K562 (cell line): ENCODE data around the gene DCST1. TPM values are rescaled to one million over a fixed set of nuclear protein-coding genes. Genes with fewer than 3 reads are reported as not detected.

Experiments
- CHD7 ChIP-seq: fragments of 200-600 bp; sonication (generic); IDR thresholded peaks from one replicate; pipeline ENCODE4 v1.6.1; 2012; ENCODE audit warnings: mild to moderate bottlenecking, low read depth, low read length, inconsistent platforms
- CTBP1 ChIP-seq: fragments of 450-650 bp; IDR thresholded peaks from 2 replicates; pipeline ENCODE4 v1.6.1; 2016; ENCODE audit warnings: borderline replicate concordance
- HOMEZ ChIP-seq: fragments of 250-450 bp; sonication (Bioruptor Pico); IDR thresholded peaks from 2 replicates; pipeline ENCODE4 v1.4.0; 2020; ENCODE audit warnings: mild to moderate bottlenecking, moderate library complexity
- NKRF ChIP-seq: fragments of 450-650 bp; IDR thresholded peaks from 2 replicates; pipeline ENCODE4 v1.6.1; 2016; ENCODE audit warnings: borderline replicate concordance
- OTX1 ChIP-seq: fragments of 450-650 bp; formaldehyde crosslinking; IDR thresholded peaks from 2 replicates; pipeline ENCODE4 v1.4.0; 2022; ENCODE audit warnings: mild to moderate bottlenecking
- POLR2G ChIP-seq: fragments of 200-400 bp; formaldehyde crosslinking; IDR thresholded peaks from 2 replicates; pipeline ENCODE4 v1.6.1; 2017; ENCODE audit warnings: low read depth, mild to moderate bottlenecking, antibody characterized with exemption, low read length, moderate library complexity
- RB1 ChIP-seq: fragments of 450-650 bp; IDR thresholded peaks from 2 replicates; pipeline ENCODE4 v1.6.1; 2017; ENCODE audit warnings: low read depth, mild to moderate bottlenecking
- SIN3A ChIP-seq, 2 experiments: fragments of 150-350 bp in 1 of 2; IDR thresholded peaks; 2 replicates each; pipeline ENCODE4 v1.6.1; 2011 to 2016; ENCODE audit warnings: borderline replicate concordance in 2 of 2, low read depth in 2 of 2, low read length in 2 of 2, mild to moderate bottlenecking in 2 of 2, moderate library complexity in 2 of 2; ENCODE audit not compliant: control insufficient read depth in 1 of 2
- TCF3 ChIP-seq: sonication (generic); formaldehyde crosslinking; IDR thresholded peaks from 2 replicates; pipeline ENCODE4 v1.4.0; 2020; ENCODE audit warnings: mild to moderate bottlenecking, missing genetic modification reagents
- ZNF707 ChIP-seq: fragments of 250-450 bp; sonication (Bioruptor Pico); conservative IDR thresholded peaks from 2 replicates; pipeline ENCODE4 v1.8.0; 2022; ENCODE audit warnings: inconsistent platforms, mild to moderate bottlenecking, moderate library complexity
- polyA plus RNA-seq, 8 experiments: library from polyadenylated mRNA; depleted of rRNA in 4 of 8; stranded (reverse) in 5 of 8; unstranded in 3 of 8; fragments of >200 nt; fragmentation: Nextera tagmentation in 2 of 8; fragmentation: Illumina TruSeq in 1 of 8; extraction: Ambion mirVana in 2 of 8; extraction: Trizol in 1 of 8; gene quantifications; 2 replicates each; pipeline versions ENCODE4 v1.2.1 to v1.2.3, GENCODE V29; 2011 to 2014; ENCODE audit warnings: inconsistent platforms in 1 of 8, missing spikeins in 1 of 8
- total RNA-seq, 7 experiments: library from RNA; depleted of rRNA in 6 of 7; stranded (reverse); fragments of >200 nt in 6 of 7; fragmentation: Illumina TruSeq in 2 of 7; extraction: Trizol in 2 of 7; gene quantifications; 2 replicates each; pipeline versions ENCODE4 v1.2.1 to v1.2.3, GENCODE V29; 2011 to 2021; ENCODE audit warnings: low replicate concordance in 1 of 7

DCST1 gene
- total and polyA plus RNA-seq, 9 of the 15 experiments (the other 6 are each of a cell fraction or from before 2014, with no cell fraction given) = not detected

- TF ChIP-seq NKRF (peak; percentile 42; the same call in 1 of the 2 replicates), CHD7 (no peak), SIN3A (IDR thresholded peaks at IDR 0.05; ENCODE audit: borderline replicate concordance in 2 of 2, control insufficient read depth in 1 of 2, low read depth in 2 of 2, low read length in 2 of 2) (0 out of 4 replicates have a peak, but pooled peaks of 1 of the 2 experiments have one; percentile 41), POLR2G (peak; percentile 29; the same call in 1 of the 2 replicates), TCF3 (0 out of 2 replicates have a peak, but pooled peaks have one; percentile 7), OTX1 (CRISPR knock-in tag) (no peak), HOMEZ (CRISPR knock-in tag) (no peak), RB1 (peak; percentile 41; the same call in 1 of the 2 replicates), ZNF707 (CRISPR knock-in tag) (no peak), CTBP1 (peak; percentile 24; the same call in 1 of the 2 replicates)
Measured at GRCh38 chr1:155079487-155080311, 46.1 kb downstream of the DCST1 start (continued).
